Effector memory CD4-positive, alpha-beta T cell (primary cell): ENCODE data around the gene EPX.

Experiments used
- DNase-seq, 3 donors: peaks; one replicate each; pipeline ENCODE4 v3.0.0-alpha.2; 2020
- H3K27ac ChIP-seq: 2 replicates; pipeline ENCODE4 v1.7.0; 2013; ENCODE audit warnings: mild to moderate bottlenecking, low read length, moderate library complexity; ENCODE audit not compliant: insufficient read depth, poor library complexity, severe bottlenecking
- H3K27me3 ChIP-seq: replicated peaks from 2 replicates; pipeline ENCODE4 v1.7.0; 2013; ENCODE audit warnings: mild to moderate bottlenecking, low read length; ENCODE audit not compliant: insufficient read depth, control insufficient read depth, poor library complexity, severe bottlenecking
- H3K36me3 ChIP-seq: 2 replicates; pipeline ENCODE4 v1.7.0; 2013; ENCODE audit warnings: mild to moderate bottlenecking, low read length, moderate library complexity; ENCODE audit not compliant: control insufficient read depth, insufficient read depth
- H3K4me1 ChIP-seq: 2 replicates; pipeline ENCODE4 v1.7.0; 2013; ENCODE audit warnings: low read length, mild to moderate bottlenecking; ENCODE audit not compliant: control insufficient read depth, insufficient read depth, poor library complexity, severe bottlenecking
- H3K4me3 ChIP-seq: 2 replicates; pipeline ENCODE4 v1.7.0; 2013; ENCODE audit warnings: low read length, low read depth, mild to moderate bottlenecking; ENCODE audit not compliant: insufficient read depth, poor library complexity, severe bottlenecking
- H3K9me3 ChIP-seq: 2 replicates; pipeline ENCODE4 v1.7.0; 2013; ENCODE audit warnings: mild to moderate bottlenecking, low read length, moderate library complexity; ENCODE audit not compliant: control insufficient read depth

Gene EPX

DNA sequence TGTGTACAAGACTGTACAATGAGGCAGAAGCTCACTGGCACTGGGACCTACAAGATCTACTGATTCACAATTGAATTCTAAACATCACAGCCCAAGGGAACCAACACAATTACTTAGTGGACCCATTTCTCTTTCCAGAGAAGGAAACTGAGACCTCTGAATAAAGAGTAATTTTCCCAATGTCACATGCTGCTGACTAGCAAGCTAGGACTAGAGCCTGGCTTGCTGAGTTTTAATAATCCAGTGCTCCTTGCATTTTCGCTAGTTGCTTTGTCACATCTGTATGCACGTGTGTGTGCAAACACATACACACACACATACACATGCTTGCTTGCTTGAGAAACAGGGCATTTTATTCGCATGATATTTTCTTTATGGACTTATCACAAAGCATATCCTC, 42.0 kb downstream of the EPX start:
- Histone ChIP-seq H3K27me3 (no peaks in the 10 kb centered on the region), H3K36me3 (no peaks in the 10 kb centered on the region), H3K4me3 (no peak overlapping the region), H3K9me3 (no peaks in the 10 kb centered on the region), H3K27ac (no peak overlapping the region), H3K4me1 (no peaks in the 10 kb centered on the region)
- DNase-seq = no peak

DNA sequence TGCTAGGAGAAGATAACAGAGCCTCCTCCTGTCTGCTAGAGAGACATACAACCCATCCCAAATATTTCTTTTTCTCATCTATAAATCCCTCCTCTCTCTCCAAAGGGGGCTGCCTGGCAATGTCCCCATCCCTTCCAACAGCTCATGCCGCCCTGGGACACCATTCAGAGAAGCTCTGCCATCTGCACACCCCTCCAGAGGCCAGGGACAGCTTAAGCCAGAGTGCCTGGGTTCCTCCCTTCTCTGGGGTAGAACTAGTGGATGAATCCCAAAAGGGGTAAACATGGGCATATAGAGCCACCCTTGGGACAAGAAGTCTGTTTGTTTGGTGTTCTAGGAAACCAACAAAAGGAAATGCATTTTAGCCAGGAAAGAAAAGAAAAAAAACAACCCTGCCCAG, 43.3 kb downstream of the EPX start:
- no peaks in the 10 kb centered on the region for H3K4me1 ChIP-seq
- no peaks in the 10 kb centered on the region for H3K9me3 ChIP-seq
- H3K36me3 ChIP-seq = no peaks in the 10 kb centered on the region
- no peak overlapping the region for H3K4me3 ChIP-seq
- H3K27me3 ChIP-seq = no peaks in the 10 kb centered on the region
- no peak overlapping the region for H3K27ac ChIP-seq
- DNase-seq = no peak

DNA sequence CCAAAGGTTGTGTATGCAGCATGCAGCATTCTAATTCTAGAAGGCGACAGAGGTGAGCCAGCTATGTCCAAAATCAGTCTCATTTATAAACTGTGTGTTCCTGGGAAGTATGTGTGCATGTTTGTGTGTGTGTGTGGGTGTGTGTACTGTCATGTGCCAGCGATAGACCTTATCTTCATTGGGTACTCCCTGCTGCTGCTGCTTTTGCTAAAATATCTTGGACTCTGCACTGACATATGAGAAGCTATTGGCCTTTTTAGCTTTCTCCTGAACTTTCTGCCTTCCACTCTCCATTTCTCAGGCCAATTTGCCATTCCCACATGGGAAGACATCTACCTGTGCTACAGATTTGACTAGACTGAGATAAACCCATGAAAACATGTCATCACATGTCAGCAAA, 43.9 kb downstream of the EPX start:
- Histone ChIP-seq H3K27ac (no peak overlapping the region), H3K27me3 (no peaks in the 10 kb centered on the region), H3K36me3 (no peaks in the 10 kb centered on the region), H3K4me3 (no peak overlapping the region), H3K9me3 (no peaks in the 10 kb centered on the region), H3K4me1 (no peaks in the 10 kb centered on the region)
- DNase-seq = no peak

DNA sequence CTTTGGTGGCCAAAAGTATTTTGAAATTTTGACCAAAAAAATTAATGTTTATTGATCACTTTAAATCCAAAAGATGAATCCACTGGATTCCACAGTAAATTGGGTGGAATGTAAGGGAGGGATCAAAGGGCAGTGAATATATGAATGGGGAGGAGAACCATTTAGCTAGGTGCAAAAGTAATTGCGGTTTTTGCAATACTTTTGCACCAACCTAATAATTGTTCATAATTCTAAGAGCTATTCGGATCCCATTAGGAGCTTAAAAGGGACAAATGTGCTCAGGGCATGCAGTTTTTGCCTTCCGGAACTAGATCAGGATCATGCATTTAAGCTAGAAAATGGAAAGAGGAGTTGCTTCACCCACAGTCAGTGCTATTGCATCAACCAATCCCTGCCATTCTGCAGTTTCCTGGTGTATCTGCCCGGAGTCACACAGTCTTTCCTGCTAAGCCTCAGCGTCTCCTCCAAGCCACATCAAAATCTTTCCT, 45.7 kb downstream of the EPX start, which contains the start of gene LPO:
TSS of gene LPO (plus strand) at position 438 of the 488 bp plus-strand sequence. CDS start 4,396 bp downstream, outside the sequence.
- H3K27ac ChIP-seq = no peak within 1 kb of the TSS
- H3K36me3 ChIP-seq = no peaks in the 10 kb centered on the region
- H3K4me3 ChIP-seq = no peak within 1 kb of the TSS
- no peaks in the 10 kb centered on the region for H3K4me1 ChIP-seq
- peaks cover 1% of the 10 kb centered on the region for H3K27me3 ChIP-seq
- H3K9me3 ChIP-seq = no peaks in the 10 kb centered on the region
- DNase-seq = no peak

GRCh38 chr17:58239987-58240386, 47.5 kb downstream of the EPX start:
- Histone ChIP-seq H3K27me3 (peaks cover 3% of the 10 kb centered on the region), H3K4me3 (no peak overlapping the region), H3K9me3 (no peaks in the 10 kb centered on the region), H3K36me3 (no peaks in the 10 kb centered on the region), H3K27ac (no peak overlapping the region), H3K4me1 (no peaks in the 10 kb centered on the region)
- DNase-seq = no peak

DNA sequence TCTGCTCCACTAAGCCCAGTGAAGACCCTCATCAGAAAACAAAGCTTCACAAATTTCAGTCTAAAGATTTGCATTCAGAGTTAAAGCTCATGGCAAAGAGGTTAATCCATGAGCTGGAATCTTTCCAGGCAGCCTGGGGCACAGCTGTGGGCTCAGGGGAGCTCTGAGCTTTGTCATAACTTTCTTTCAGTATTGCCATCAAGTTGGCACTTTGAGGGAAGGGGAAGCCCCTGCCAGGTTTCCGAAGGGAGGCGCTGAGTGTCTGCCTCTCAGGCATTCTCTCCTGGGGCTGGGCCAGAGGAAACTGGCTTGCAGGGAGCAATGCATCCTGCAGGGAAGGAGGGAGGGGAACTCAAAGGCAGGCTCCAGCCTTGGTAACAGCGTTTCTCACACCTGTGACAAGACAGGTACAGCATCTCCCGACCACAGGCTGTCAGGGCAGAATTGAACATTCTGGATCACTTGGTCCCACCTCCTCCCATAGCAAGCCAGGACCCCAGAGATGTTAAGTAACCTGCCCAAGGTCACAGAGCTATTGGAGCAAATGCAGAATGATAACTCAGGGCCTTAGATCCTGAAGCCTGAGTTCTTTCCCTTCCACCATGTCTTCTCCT, 49.8 kb downstream of the EPX start:
- H3K4me1 ChIP-seq = no peaks in the 10 kb centered on the region
- H3K27ac ChIP-seq = no peak overlapping the region
- H3K9me3 ChIP-seq = no peaks in the 10 kb centered on the region
- H3K27me3 ChIP-seq = peaks cover 3% of the 10 kb centered on the region
- no peak for DNase-seq
- H3K36me3 ChIP-seq = no peaks in the 10 kb centered on the region
- no peak overlapping the region for H3K4me3 ChIP-seq

DNA sequence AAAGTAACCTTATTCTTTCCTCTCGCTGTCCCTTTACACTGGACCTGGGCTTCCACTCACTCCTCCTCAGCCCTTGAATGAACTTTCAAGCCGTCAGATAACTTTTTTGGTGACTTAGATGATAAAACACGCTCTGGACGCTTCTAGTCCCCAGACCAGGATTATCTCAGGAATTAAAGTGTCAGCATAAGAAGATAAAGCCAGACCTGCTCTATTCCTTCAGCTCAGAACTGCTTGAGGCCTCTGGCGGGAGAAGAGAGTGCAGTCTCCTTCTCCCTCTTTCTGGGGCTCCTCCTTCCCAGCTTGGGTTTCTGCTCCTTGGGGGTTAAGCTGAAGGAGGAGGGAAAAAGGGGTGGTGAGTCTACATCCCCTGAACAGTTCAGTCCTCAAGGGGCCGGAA, 52.4 kb downstream of the EPX start:
- Histone ChIP-seq H3K27me3 (peaks cover 8% of the 10 kb centered on the region), H3K9me3 (no peaks in the 10 kb centered on the region), H3K4me1 (peaks cover 11% of the 10 kb centered on the region), H3K27ac (no peak overlapping the region), H3K36me3 (no peaks in the 10 kb centered on the region), H3K4me3 (no peak overlapping the region)
- DNase-seq = no peak

DNA sequence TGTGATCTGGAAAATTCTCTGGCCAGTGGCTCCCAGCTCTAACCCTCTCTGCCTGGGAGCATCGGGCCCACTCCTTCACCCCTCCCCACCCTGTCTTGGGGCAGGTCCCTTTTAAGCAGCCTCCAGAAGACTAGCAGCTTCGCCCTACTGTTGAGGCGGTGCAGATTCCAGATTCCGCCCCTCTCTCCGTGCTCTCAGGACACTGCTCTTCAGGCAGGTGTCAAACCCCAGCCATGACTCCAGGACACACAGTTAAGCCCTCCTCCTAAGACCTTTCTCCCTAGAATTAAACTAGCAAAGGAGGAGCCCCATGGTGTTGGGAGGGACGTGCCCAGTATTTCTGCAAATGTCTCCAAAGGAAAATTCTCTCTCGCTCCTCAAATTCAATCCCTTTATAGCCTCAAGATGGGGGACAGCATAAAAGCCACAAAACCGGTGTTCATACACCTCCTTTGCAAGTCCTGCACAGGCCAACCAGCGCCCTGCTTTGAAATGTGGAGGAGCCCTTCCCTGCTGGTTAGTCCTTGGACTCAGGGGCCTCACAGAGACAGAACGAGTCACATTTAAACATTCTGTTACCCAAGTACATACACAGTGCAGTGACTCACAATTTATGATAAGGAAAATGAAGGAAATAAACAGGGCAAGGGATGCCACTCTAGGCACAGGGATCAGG, 53.0 kb downstream of the EPX start:
- Histone ChIP-seq H3K4me3 (no peak overlapping the region), H3K27me3 (peaks cover 8% of the 10 kb centered on the region)
- no peak for DNase-seq

DNA sequence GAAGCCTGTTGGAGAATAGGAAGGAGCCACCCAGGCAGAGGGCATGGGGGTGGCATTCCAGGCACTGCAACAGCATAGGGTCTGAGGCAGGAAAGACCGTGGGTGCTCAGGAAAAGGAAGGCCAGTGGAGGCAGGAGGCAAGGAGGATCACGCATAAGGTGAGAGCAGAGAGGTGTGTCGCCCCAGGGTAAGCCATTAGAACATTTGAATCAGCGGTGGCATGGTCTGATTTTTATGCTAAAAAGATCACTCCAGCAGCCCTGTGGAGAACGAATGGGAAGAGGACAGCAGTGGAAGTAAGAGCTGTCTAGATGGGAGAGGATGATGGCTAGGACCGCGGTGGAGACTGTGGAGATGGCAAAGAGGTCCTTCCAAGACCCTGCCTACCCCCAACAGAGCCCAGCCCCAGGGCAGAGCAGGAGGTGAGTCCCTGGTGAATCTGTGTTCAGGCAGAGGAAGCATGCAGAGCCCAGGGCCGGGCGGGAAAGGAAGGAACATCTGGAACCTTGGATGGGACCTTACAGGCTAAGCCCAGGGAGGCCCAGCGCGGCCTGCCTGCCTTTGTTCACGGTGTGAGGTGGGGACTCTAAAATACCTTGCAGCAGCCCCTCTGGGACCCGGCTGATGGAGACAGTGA, 53.7 kb downstream of the EPX start:
- no peaks in the 10 kb centered on the region for H3K9me3 ChIP-seq
- no peak for DNase-seq
- peaks cover 8% of the 10 kb centered on the region for H3K27me3 ChIP-seq
- H3K4me1 ChIP-seq = peaks cover 11% of the 10 kb centered on the region
- no peaks in the 10 kb centered on the region for H3K36me3 ChIP-seq
- no peak overlapping the region for H3K4me3 ChIP-seq
- H3K27ac ChIP-seq = no peak overlapping the region

More for the DNA sequence above, 53.0 kb downstream of the EPX start:
- peaks cover 11% of the 10 kb centered on the region for H3K4me1 ChIP-seq
- H3K36me3 ChIP-seq = no peaks in the 10 kb centered on the region
- no peak overlapping the region for H3K27ac ChIP-seq
- no peaks in the 10 kb centered on the region for H3K9me3 ChIP-seq

DNA sequence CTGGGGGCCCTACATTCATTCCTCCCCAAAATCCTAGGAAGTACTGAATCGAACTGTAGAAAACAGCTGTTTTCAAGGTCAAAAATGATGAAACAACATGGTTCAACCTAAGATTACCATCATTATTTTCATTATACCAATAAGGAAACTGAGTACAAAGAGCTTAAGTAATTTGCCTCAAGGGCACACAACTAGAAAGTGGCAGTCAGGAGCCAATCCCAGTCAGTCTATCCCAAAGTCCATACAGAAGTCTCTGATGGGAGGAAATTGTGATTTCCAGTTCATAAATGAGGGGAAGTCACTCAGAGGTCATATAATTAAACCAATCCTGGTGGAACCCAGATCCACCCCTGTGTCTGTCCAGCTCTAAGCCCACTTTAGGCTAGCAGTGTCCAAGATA, 54.3 kb downstream of the EPX start:
- Histone ChIP-seq H3K27me3 (peaks cover 8% of the 10 kb centered on the region), H3K9me3 (no peaks in the 10 kb centered on the region)

More for the DNA sequence above, 54.3 kb downstream of the EPX start:
- Histone ChIP-seq H3K36me3 (no peaks in the 10 kb centered on the region), H3K27ac (no peak overlapping the region), H3K4me1 (peaks cover 11% of the 10 kb centered on the region), H3K4me3 (no peak overlapping the region)
- no peak for DNase-seq
